PC-3 (cell line): ENCODE data around the gene FOXO6.

Source experiments
- EZH2 ChIP-seq: fragments of 300-600 bp; sonication (generic); IDR thresholded peaks from one replicate; pipeline ENCODE4 v1.6.1; 2017; ENCODE audit warnings: antibody characterized with exemption, mild to moderate bottlenecking, low read length; ENCODE audit not compliant: unreplicated experiment
- TF ChIP-seq, protein P1 (sequence below): fragments of 300-600 bp; sonication (generic); conservative IDR thresholded peaks from 2 replicates; pipeline ENCODE4 v1.5.1; 2017; ENCODE audit warnings: antibody characterized with exemption, low read depth, mild to moderate bottlenecking, low read length

DNA sequence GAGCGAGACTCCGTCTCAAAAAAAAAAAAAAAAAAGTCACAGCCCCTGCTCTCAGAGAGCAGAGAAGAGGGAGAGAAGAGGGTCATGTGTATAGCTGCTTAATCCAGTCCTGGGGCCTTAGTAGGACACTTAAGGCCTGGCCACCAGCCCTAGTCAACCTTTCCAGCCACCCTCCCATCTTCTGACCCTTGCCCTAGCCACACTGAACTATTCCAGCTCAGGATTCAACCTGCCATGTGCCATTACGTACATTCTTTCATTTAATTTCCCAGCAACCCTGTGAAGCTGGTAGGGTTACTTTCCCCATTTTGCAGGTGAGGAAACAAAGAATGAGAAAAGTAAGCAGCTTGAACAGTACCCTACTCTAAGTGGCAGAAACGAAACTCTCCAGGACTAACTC lies 9.0 kb downstream of the FOXO6 start:
- TF ChIP-seq, protein P1, sequence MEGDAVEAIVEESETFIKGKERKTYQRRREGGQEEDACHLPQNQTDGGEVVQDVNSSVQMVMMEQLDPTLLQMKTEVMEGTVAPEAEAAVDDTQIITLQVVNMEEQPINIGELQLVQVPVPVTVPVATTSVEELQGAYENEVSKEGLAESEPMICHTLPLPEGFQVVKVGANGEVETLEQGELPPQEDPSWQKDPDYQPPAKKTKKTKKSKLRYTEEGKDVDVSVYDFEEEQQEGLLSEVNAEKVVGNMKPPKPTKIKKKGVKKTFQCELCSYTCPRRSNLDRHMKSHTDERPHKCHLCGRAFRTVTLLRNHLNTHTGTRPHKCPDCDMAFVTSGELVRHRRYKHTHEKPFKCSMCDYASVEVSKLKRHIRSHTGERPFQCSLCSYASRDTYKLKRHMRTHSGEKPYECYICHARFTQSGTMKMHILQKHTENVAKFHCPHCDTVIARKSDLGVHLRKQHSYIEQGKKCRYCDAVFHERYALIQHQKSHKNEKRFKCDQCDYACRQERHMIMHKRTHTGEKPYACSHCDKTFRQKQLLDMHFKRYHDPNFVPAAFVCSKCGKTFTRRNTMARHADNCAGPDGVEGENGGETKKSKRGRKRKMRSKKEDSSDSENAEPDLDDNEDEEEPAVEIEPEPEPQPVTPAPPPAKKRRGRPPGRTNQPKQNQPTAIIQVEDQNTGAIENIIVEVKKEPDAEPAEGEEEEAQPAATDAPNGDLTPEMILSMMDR: no peak
- TF ChIP-seq EZH2: no peak
